HG03439 (cell line): ENCODE results near the gene ITPR1.

Experiments
- ATAC-seq: cut with Tn5 transposase; IDR thresholded peaks from one replicate; pipeline ENCODE4 v1.9.1; 2021; ENCODE audit warnings: mild to moderate bottlenecking, moderate library complexity; ENCODE audit not compliant: unreplicated experiment

ITPR1 gene

DNA sequence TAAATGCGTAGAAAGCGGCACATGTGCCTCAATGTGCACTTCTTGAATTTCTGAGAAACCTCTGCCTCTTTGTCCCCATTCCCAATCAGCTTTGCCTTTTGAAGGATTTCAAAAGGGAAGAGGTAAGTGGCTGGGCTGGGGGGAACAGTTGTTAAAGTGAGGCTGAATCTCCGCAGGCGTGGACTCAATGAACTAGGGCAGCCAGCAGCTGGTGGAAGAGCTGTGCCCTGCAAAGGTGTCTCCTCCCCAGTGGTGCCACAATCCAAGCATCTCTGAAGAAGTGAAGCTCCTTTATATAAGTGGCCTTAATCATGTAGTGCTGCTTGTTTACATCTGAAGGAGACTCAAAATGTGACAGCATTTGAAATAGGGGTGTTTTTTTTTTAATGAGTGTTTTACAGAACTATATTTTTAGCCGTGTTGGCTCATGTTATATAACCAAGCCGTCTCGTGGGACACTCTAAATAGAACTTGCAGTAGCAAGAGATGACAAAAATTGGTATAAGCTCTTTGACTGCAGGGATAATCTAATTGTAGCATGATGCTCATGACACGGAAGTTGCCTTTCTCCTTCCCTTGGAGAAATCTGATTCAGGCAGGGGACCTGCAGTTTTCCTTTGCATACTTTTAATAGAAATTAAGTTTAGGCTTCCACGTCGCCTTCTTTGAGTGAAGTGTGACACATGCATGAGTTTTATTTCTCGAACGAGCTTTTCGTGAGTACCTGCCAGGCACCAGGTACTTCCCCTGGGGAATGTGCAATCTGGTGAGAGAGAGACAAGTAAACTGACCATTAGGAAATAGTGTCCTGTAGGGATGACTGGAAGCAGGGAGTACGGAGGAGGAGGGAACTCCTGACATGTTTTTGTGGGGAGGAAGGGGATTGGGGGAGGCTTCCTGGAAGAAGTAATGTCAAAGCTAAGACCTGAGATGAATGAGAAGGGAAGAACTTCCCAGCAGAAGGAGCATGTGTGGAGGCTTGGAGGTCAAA lies 306.4 kb downstream of the ITPR1 start:
- no peak for ATAC-seq

DNA sequence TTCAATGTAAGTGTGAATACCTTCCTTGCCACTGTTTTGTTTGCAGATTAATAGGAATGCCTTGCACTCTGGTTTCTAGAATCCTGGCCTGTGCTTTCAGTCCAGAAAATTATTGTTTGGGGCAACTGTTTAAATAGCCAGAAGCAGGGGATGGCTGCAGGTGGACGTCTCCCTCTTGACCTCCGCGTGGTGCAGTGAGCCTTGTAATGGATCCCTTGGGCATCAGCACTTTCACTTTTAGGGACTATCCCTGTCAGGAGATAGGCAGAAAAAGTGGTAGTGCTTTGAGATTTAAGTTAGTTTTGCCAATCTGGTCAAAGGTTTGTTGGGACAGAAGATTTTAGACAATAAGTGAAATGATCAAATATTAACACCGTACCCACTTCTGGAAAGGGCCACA lies 307.4 kb downstream of the ITPR1 start:
- ATAC-seq = no peak

DNA sequence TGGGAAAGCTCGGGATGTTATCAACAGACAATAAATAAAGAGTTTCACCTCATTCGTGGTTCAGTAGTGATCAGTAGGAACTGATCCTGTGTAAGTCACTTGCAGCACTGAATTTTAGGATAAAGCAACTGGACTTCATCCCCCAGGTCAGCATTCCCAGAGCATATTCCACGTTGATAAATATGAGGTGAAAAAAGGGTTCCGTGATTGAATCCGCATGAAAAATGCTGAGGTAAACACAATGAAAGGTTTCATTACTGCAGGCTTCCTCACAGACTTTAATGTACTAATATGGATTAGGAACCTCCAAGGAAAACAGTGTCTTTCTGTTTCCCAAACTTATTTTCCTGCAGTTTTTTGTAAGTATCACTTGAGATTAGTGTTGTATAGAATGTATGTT lies 308.7 kb downstream of the ITPR1 start:
- ATAC-seq = no peak

DNA sequence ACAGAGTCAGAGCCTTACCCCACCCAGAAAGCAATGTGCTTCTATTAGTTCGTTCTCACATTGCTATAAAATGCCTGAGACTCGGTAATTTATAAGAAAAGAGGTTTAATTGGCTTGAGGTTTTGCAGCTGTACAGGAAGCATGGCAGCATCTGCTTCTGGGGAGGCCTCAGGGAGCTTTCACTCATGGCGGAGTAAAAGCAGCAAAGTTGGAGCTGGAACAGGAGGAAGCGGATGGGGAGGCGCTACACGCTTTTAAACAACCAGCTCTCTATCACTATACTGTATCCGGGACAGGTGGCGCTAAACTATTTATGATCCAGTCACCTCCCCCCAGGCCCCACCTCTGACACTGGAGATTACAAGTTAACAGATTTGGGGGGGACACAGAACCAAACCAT lies 309.8 kb downstream of the ITPR1 start:
- no peak for ATAC-seq

DNA sequence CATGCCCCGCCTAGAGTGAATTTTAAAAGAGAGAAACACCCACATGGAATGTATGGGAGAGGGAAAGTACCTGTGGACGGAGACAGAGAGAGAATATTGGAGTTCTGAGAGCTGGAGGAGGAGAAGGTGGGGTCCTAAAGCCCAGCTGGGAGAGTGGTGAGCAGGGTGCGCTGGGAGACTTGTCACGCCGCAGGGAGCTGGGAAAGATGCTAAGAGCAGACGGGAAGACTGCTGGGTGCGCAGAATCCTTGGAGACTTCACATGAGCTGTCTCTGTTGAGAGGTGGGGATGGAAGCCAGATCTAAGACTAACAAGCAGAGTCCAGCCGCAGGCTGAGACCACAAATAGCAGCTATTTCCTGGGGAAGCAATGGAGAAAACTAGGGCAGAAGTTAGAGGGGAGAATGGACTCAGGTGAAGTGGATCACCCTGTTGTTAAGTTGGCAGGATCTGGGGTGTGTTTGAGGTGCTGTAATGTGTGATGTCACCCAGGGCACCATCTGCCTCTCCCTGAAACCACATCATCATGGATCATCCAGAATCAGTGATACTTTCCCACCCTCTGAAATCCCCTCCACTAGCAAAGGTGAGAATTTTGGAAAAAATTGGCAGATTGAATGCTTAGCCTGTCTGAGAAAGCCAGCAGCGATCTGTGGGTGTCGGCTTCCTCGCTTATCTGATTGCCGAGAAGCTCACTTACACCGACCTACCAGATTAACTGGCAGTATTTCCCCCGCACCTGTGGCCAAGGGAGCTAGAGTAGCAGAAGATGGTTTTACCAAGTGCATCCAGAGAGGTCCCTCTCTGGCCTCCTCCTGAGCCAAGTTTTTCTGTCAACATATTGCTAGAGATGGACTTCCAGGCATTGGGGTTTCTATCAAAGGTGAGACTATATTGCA lies 311.3 kb downstream of the ITPR1 start:
- no peak for ATAC-seq

DNA sequence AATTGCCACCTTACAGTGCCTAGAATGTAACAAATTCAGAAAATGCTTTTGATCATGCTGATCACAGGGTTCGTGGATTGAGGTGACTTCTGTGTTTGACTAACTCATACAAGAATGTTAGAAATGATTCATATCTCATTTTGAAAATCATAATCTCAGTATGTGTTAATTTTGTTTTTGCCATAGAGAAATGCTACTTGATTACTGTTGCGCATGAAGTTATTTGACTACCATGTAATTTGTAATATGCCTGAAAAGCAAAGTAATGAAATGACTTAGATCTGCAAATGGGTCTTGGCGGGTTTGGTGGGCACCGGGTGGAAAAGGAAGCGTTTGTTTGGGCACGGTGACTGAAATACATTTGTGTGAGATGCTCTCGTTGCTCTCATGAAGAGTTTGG lies 312.5 kb downstream of the ITPR1 start:
- no peak for ATAC-seq

GRCh38 chr3:4806535-4807108 lies 313.5 kb downstream of the ITPR1 start:
- no peak for ATAC-seq

DNA sequence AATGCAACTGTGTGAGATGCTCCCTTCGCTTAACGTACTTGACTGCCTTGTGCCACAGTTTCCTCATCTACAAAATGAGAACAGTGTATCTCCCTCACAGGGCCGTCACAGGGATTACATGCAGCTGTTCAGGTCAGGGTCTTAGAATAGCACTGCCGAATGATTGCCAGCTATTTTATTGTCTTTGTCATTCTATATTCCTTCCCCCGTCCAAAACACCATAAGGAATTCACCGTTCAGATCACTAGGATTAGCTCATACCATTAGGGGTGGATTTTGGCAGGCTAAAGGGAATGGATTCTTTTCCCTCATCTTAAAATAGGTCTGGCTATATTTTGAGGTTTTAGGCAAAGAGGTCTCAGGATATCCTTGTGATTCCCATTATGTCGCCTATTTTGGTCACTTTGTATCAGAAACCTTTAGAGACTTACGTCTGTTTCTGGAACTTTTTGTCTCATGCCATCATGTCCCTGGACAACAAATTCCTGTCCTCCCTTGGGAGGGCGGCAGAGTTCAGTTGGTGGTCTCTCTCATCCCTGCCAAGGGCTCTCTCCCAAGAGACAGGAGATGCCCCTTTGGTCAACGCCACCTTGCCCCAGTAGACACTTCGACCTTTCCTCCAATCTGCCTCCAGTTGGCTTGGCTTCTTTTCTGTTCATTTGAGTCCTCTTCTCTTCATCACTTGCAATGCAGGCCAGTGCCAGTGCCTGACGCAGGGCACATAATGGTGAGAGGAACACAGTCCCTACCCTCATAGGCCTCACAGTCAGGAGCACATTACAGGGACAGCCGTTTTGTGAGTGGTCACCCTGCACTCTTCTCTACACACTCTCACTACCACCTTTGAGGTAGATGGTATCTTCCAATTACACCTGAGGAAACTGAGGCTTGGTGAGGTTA lies 314.5 kb downstream of the ITPR1 start:
- no peak for ATAC-seq

GRCh38 chr3:4808637-4809036 lies 315.5 kb downstream of the ITPR1 start:
- no peak for ATAC-seq

DNA sequence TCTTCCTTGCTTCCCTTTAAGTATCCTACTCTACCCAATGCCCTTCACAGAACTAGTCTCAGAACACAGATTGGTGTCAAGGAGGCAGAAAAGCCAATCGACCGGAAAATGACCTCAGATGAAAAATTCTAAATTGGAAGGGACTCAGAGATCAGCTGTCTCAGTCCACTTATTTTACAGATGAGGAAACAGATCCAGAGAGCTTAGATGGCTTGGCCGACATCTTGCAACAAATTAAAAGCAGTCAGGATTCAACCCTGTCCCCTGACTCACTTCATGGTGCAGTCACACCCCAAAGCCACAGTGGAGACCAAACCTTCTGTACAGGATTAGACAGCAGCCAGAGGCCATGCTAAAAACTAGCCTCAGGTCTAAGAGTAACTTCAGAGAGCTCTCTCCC lies 316.8 kb downstream of the ITPR1 start:
- no peak for ATAC-seq

GRCh38 chr3:4812591-4812990 lies 319.4 kb downstream of the ITPR1 start:
- ATAC-seq = no peak

DNA sequence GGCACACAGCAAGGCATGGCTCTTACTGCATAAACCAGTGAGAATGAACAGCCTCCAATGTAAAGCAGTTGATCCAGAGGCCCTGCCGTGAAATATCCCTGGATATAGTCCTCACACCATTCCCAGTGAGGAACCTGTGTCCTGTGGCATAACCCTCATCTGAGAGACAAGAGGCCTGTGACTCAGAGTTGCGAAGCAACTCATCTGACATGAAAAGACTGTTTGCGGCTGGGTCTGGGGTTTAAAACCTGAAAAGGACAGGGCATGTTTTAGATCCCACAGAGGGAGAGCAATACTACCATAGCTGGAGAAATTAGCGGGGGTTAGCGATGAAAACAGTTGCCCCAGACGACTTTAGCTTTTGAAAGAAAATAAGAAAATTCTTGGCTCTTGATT lies 320.8 kb downstream of the ITPR1 start:
- no peak for ATAC-seq

DNA sequence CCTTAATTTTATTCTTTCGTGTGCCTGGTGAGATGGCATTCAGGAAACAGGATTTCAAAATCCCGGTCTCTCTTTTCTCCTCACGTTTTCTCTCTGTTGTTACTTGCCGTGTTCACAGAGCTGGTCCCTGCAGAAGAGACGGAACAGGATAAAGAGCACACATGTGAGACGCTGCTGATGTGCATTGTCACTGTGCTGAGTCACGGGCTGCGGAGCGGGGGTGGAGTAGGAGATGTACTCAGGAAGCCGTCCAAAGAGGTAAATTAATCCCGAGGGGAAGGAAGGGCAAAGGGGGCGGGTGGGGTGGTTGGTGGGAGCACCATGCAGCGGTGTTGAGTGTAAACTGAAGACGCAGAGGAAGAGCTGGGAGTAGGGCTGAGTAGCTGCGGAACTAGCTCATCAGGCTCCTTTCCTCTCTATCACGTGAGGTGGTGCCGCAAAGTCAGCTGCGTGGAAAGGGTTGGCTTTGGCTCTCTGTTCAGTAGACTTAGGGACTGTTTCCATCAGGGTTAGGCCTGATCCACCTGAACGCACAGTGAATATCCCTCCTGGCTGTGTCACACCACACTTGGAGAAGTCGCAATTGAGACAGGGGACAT lies 321.3 kb downstream of the ITPR1 start:
- ATAC-seq = no peak

DNA sequence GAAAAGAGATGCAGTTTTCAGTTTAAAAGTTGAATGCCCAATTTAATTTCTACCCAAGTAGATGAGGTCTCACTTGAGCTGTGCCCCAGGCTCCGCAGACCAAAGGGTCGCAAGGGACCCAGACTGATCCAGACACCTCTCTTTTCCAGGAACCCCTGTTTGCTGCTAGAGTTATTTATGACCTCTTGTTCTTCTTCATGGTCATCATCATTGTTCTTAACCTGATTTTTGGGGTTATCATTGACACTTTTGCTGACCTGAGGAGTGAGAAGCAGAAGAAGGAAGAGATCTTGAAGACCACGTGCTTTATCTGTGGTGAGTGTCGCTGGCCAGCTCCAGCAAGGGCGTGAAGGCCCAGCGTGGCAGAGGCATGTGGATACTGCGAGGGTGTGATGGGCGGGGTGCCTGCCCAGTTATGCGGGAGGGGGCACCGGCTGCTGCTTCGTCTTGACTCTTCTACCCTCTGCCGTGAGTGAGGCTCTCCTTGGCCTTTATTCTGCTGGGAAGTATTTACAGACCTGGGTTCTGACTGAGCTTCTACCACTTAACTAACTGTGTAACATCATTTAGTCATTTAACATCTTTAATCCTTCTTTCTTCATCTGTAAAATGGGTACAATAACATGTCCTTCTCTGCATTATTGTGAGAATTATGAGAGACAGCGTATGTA lies 321.9 kb downstream of the ITPR1 start:
- no peak for ATAC-seq

- ATAC-seq = no peak
Observed at GRCh38 chr3:4816306-4816705, 323.2 kb downstream of the ITPR1 start.

GRCh38 chr3:4816718-4817117 lies 323.6 kb downstream of the ITPR1 start:
- ATAC-seq = no peak

DNA sequence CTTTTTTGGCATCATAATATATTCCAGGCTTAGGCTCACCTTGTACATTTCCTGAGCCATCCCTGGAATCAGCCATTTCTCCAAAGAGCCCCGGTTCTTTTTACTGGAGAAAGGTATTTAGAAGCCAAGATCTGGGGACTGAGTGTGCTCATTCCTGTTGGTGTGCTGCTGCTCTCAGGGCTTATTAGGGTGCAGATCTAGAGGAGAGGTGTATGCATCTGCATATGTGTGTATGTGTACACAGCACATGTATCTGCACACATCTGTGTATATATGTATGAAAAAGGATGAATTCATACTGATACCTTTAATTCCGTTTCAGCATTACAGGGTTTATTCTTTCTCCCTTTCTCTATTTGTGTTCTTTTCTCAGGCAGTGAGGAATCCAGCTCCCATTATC lies 324.0 kb downstream of the ITPR1 start:
- no peak for ATAC-seq

GRCh38 chr3:4818164-4818563 lies 325.0 kb downstream of the ITPR1 start:
- no peak for ATAC-seq

GRCh38 chr3:4818986-4819693 lies 326.0 kb downstream of the ITPR1 start:
- no peak for ATAC-seq
